ENCODE measurements around the gene GRB2.

The GRB2 gene

DNA sequence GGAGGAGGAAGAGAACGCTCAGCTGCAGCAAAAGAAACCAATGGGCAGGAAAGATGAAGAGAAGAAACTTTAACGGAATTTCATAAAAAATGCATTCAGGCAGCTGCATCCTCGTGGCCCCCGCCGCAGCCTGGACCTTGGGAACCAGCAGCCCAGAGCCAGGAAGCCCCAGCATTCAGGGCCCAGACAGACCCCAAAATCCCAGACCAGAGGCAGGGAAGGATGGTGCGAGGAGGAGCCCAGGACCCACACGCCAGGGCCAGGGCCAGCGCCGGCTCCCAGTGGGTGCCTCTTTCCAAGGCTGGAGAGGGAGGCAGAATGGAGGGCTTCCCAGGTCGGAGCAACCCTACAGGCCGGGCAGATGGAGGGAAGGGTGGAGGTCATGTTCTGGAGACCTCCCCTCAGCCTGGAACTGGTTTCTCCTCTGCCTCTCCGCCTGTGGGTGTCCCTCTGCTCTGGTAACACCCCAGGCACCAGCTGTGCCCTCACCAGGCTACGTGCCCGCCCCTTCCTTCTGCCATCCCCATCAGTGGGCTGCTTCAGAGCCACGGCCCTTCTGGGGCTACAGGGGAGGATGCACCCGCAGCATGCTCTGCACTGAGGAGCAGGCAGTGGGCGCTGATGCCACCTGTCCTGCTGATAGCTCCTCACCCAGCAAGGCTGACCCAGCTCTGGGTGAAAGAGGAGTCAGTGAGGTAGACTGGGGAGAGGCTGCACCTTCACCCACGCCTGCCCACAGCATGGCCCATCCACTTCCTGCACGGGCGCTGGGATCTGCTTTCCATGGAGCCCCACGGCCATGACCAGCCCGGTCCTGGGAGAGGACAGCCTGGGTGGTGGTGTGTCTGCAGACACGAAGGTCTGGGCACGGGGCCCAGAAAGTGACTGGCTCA is 133.3 kb downstream of the GRB2 start:
- no peak for DNase-seq

DNA sequence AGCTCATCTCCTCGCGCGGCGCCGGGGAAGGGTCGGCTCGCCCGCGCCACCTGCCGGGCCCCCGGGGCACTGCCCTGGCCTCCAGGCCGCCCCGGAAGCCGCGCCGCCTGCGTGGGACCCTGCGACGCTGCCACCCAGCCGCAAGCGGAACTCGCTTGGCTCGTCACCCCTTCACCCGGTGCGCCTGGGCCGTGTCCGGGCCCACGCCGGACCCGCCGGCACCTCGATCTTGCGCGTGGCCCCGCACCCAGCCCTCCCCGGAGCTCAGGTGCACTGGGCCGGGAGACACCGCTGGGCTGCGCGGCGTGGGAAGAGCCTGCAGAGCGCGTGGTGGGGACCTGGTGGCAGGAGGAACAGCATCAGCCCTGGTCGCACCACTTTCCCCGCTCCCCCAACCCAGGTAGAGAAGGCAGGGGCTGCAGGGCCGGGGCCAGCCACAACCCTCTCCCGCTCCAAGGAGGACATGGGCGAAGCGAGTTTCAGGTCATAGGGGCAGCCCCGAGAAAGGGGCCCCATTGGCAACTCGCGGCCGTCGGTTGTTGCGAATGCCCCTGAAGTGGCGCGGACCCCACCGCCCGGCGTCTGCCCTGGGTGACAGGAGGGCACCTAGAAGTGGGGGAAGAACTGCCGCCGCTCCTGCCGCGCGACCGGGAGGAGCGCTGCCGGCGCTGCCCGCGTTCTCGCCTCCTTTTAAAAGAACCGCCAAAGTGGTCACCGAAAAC is 134.1 kb downstream of the GRB2 start:
- peak; percentile 95 for DNase-seq

DNA sequence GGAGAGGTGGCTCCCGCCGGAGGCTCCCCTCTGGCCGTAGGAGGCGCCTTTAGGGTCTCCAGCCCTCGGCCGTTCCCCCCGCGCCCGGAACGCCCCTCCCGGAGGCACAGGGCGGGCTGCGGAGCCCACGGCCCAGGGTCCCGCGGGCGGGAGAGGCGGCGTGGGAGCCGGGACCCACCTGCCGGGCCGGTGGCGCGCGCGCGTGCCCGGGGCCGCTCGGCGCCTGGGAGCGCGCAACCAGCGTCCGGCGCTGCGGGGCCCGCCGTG is 134.6 kb downstream of the GRB2 start, which contains the start of gene MIF4GD:
Gene MIF4GD (minus strand): TSS at position 266 of the 267 bp plus-strand sequence. CDS start 1,036 bp downstream, outside the sequence.
- DNase-seq: no peak

DNA sequence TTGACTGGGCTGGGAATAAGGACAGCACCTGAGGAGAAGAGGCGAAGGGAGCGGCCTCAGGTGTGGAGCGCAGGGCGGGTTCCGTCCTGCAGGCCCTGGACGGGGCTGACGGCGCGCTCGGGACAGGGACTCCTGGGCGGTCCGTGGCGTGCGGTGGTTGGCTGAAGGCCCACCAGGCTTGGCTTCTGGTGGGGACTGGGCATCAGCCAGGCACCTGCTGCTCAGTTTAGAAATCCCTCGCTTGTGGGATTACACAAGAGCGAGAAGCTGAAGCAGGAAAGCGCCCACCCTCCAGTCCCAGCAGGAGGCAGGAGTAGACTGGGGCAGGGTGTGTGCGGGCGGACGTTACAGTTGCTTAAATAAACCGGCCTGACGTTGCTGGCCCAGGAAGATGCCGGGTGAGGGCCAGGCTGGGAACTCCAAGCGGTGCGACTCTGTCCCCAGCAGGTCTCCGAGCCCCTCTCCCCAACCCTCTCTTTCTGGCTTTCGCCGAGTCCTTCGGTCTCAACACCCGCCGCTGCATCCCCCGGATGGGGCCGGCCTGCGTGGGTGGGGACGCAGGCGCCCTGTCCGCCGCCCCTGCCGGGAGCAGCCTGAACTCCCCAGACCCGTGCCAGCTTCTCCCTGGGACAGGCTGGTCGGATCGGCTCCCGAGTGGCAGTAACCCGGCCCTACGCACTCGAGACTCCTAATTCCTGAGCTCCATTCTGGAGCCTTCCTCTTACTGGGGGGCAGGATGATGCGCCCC is 135.1 kb downstream of the GRB2 start:
- DNase-seq: peak; percentile 73

DNA sequence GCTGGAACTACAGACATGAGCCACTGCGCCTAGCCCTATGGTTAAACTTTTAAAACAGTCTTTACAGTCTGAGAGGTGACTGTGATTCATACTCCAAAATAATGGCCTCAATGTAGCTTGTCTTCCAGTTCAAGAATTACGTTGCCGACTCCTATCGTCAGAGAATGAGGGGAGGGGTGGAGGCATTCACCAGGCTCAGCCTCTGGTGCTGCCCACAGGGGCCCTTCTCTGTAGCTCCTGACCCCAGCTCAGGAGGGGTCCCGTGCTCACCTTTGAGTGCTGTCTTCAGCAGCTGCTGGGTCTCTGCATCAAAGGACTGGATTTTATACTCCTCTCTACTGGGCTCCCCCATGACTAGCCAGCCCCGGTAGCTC is 135.6 kb downstream of the GRB2 start:
- DNase-seq: no peak

Measured in activated CD4-positive, CD25-positive, alpha-beta regulatory T cell treated with anti-CD3 and anti-CD28 coated beads, Interleukin-2, amount 50 U/mL, for 72 hours (primary cell).